PC-9 (cell line): ENCODE results near the gene NCAPG.

ENCODE experiments used
- CTCF ChIP-seq: fragments of 200-600 bp; sonication (generic); conservative IDR thresholded peaks from 2 replicates; pipeline ENCODE4 v1.6.1; 2017; ENCODE audit warnings: mixed run types, antibody characterized with exemption, mild to moderate bottlenecking, moderate library complexity
- EZH2 ChIP-seq: fragments of 200-600 bp; sonication (generic); IDR thresholded peaks from 2 replicates; pipeline ENCODE4 v1.8.0; 2017; ENCODE audit warnings: antibody characterized with exemption, low read depth

- TF ChIP-seq CTCF: no peak
- TF ChIP-seq EZH2: no peak
Observed at GRCh38 chr4:17846266-17846665, 35.5 kb downstream of the NCAPG start.
